Nephron progenitor cell (in vitro differentiated cells): ENCODE data around the gene TMPRSS3.

Experiments used
- DNase-seq: peaks from one replicate; pipeline ENCODE4 v3.0.0; 2021
- H3K27ac Mint-ChIP-seq: 2 replicates; pipeline ENCODE4 v1.8.0; 2021; ENCODE audit warnings: mild to moderate bottlenecking, moderate library complexity, mixed read lengths
- H3K27me3 Mint-ChIP-seq: 2 replicates; pipeline ENCODE4 v1.8.0; 2021; ENCODE audit warnings: mild to moderate bottlenecking, low read depth, mixed read lengths; ENCODE audit not compliant: poor library complexity
- H3K36me3 Mint-ChIP-seq: 2 replicates; pipeline ENCODE4 v1.8.0; 2021; ENCODE audit warnings: low read depth, mixed read lengths
- H3K4me1 Mint-ChIP-seq: 2 replicates; pipeline ENCODE4 v1.8.0; 2021; ENCODE audit warnings: mixed read lengths
- H3K4me3 Mint-ChIP-seq: 2 replicates; pipeline ENCODE4 v1.8.0; 2021; ENCODE audit warnings: mild to moderate bottlenecking, moderate library complexity, mixed read lengths
- H3K9me3 Mint-ChIP-seq: 2 replicates; pipeline ENCODE4 v1.8.0; 2021; ENCODE audit warnings: mild to moderate bottlenecking, moderate library complexity, mixed read lengths
- TF ChIP-seq, protein P1 (sequence below): fragments of 200-600 bp; sonication (generic); IDR thresholded peaks from 2 replicates; pipeline ENCODE4 v1.5.0; 2021; ENCODE audit warnings: antibody characterized with exemption

TMPRSS3 gene

DNA sequence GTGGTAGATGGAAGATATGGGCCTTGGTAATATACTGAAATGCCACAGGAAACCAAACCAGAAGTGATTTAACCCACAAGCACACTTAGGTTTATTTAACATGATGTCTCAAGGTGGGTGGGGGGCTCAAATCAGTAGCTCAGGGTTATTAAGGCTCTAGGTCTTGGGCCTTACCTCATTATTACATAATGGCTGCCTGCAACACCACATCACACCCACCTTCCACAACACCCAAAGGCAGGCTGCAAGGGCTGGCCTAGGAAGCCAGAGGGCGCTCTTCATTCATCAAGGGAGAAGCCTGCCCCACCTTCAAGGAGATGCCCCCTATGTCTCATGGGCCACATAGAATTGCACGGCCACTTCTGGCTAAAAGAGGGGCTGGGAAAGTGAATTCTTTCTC, 35.5 kb downstream of the TMPRSS3 start:
- Mint-ChIP-seq H3K36me3 (no peaks in the 10 kb centered on the region), H3K27me3 (peaks cover 30% of the 10 kb centered on the region), H3K27ac (no peak overlapping the region), H3K4me3 (no peak overlapping the region), H3K9me3 (peaks cover 32% of the 10 kb centered on the region), H3K4me1 (peaks cover 33% of the 10 kb centered on the region)
- DNase-seq: no peak
- TF ChIP-seq, protein P1, sequence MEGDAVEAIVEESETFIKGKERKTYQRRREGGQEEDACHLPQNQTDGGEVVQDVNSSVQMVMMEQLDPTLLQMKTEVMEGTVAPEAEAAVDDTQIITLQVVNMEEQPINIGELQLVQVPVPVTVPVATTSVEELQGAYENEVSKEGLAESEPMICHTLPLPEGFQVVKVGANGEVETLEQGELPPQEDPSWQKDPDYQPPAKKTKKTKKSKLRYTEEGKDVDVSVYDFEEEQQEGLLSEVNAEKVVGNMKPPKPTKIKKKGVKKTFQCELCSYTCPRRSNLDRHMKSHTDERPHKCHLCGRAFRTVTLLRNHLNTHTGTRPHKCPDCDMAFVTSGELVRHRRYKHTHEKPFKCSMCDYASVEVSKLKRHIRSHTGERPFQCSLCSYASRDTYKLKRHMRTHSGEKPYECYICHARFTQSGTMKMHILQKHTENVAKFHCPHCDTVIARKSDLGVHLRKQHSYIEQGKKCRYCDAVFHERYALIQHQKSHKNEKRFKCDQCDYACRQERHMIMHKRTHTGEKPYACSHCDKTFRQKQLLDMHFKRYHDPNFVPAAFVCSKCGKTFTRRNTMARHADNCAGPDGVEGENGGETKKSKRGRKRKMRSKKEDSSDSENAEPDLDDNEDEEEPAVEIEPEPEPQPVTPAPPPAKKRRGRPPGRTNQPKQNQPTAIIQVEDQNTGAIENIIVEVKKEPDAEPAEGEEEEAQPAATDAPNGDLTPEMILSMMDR: no peak

DNA sequence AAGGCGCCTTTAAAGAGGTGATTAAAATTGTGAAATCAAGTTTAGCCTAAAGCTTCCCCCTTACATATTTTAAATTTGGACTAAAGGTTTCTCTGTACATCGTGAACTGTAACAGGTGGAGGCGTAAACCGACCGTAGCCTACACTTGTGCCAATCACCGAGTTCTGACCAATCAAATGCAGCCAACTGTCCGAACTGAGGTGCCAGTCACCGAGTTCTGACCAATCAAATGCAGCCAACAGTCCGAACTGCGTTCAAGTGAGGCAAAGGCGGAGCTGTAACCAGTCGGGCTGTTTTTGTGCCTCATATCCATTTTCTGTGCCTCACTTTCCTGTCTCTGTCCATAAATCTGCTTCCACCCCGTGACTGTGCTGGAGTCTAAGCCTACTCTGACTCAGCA, 36.9 kb downstream of the TMPRSS3 start:
- Mint-ChIP-seq H3K36me3 (no peaks in the 10 kb centered on the region), H3K27ac (no peak overlapping the region), H3K4me1 (peaks cover 20% of the 10 kb centered on the region), H3K4me3 (no peak overlapping the region), H3K27me3 (peaks cover 26% of the 10 kb centered on the region), H3K9me3 (peaks cover 46% of the 10 kb centered on the region)
- TF ChIP-seq, protein P1: no peak
- no peak for DNase-seq

DNA sequence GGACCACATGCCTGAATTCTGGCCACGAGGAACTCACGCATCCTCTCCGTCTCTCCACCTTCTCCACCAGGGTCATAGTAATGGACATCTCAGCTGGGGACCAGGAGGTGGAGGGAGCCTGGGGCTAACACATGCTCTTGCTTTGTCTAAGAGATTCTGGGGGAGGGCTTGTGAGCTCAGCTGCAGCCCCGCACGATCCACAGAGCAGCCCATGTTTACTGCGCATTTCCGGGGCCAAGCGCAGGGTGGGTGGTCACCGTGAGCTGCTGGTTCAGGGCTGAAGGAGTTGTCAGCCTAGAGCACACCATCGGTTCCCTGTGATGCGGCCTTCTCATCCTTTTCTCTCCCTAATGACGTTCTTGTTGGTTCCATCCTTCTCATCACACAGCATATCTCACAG, 37.6 kb downstream of the TMPRSS3 start:
- Mint-ChIP-seq H3K27ac (no peak overlapping the region), H3K36me3 (no peaks in the 10 kb centered on the region)

DNA sequence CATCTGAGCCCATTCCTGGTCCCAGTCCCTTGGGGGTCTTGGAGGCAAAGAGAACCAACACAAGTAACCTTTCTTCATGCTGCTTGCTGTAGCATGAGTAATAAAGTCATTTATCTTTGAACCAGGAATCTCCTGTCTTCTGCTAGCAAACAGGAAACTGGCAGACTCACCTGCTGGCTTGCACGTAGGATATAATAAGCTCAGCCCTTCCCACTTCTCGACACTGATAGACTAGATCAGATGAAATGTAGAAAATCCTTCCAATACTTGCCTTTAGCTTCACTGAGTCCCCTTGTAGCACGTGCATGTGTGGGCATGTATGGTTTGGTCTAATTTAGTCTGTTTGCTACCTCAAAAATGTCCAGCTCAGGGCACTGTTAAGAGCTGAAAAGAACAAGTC, 38.5 kb downstream of the TMPRSS3 start:
- Mint-ChIP-seq H3K36me3 (no peaks in the 10 kb centered on the region), H3K27ac (no peak overlapping the region), H3K9me3 (peaks cover 56% of the 10 kb centered on the region), H3K4me3 (no peak overlapping the region), H3K4me1 (peaks cover 26% of the 10 kb centered on the region), H3K27me3 (peaks cover 24% of the 10 kb centered on the region)
- DNase-seq: no peak
- TF ChIP-seq, protein P1: no peak

More for the DNA sequence above, 37.6 kb downstream of the TMPRSS3 start:
- peaks cover 53% of the 10 kb centered on the region for H3K9me3 Mint-ChIP-seq
- TF ChIP-seq, protein P1: no peak
- H3K4me1 Mint-ChIP-seq: peaks cover 23% of the 10 kb centered on the region
- no peak for DNase-seq
- H3K4me3 Mint-ChIP-seq: no peak overlapping the region
- peaks cover 24% of the 10 kb centered on the region for H3K27me3 Mint-ChIP-seq

DNA sequence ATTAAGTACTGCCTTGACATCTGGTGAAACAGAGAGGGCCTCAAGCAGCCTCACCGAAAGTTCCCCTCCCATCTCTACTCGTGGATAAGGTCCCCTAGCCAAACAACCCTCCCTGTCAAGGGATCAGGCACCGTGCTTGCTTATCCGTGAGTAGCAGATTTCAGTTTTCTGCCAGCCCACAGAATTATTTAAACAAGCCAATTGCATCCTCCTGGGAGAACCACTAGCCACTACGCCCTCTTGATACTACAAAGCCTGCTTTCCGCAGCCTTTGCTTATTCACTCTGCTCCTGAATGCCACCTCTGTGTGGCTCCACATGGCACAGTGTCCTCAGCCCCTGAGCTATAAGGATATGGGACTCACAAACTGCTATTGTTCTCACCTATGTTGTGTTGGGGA, 39.2 kb downstream of the TMPRSS3 start:
- Mint-ChIP-seq H3K9me3 (peaks cover 56% of the 10 kb centered on the region), H3K36me3 (no peaks in the 10 kb centered on the region), H3K27me3 (peaks cover 26% of the 10 kb centered on the region), H3K27ac (no peak overlapping the region), H3K4me1 (peaks cover 21% of the 10 kb centered on the region), H3K4me3 (no peak overlapping the region)
- no peak for DNase-seq
- TF ChIP-seq, protein P1: no peak

DNA sequence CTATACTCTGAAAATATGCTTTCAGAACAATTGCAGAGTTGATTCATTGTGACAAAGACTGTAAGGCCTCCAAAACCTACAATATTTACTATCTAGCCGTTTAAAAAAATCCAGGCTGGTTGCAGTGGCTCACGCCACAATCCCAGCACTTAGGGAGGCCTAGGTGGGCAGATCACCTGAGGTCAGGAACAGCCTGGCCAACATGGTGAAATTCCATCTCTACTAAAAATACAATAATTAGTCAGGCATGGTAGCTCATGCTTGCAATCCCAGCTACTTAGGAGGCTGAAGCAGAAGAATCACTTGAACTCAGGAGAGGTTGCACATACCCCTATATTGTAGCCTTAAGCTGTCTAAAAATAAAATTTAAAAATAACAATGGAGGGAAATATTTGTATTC, 39.8 kb downstream of the TMPRSS3 start:
- TF ChIP-seq, protein P1: no peak
- Mint-ChIP-seq H3K27ac (no peak overlapping the region), H3K27me3 (peaks cover 26% of the 10 kb centered on the region), H3K4me3 (no peak overlapping the region), H3K4me1 (peaks cover 24% of the 10 kb centered on the region), H3K9me3 (peaks cover 56% of the 10 kb centered on the region), H3K36me3 (no peaks in the 10 kb centered on the region)
- no peak for DNase-seq
